IMR-90 (cell line): ENCODE results near the gene ANK2. TPM values are rescaled to one million over a fixed set of nuclear protein-coding genes. Genes with fewer than 3 reads are reported as not detected.
"Not testable (repeated sequence)": the region's sequence is repeated elsewhere in the genome, so short reads cannot be mapped to it uniquely, and the experiment has no call there.

Experiments used
- ATAC-seq: fragments of 200-7000 bp; cut with Tn5 transposase; 2 replicates; pipeline ENCODE4 v1.9.1; 2020; ENCODE audit warnings: low read depth, mild to moderate bottlenecking, moderate library complexity
- BruUV-seq: library from RNA; stranded (reverse); fragments of 400-500 nt; replicated peaks from 2 replicates; lab custom pipeline; 2021; lab: Mats Ljungman, UMichigan
- CTCF ChIA-PET: fragments of 300-600 bp; formaldehyde crosslinking; extraction: SDS; loops from one replicate; lab custom pipeline; 2021; ENCODE audit warnings: antibody characterized with exemption; lab: Yijun Ruan, JAX
- POLR2A ChIA-PET: fragments of 300-600 bp; sonication (Branson Sonifier 250); formaldehyde crosslinking; loops from one replicate; lab custom pipeline; 2022; ENCODE audit warnings: antibody characterized with exemption; ENCODE audit not compliant: unreplicated experiment; lab: Charles Lee
- DNase-seq: peaks from one replicate; pipeline ENCODE4 v3.0.0; 2013
- H2AFZ ChIP-seq: replicated peaks from 2 replicates; pipeline ENCODE3; 2013; ENCODE audit warnings: low read length, mild to moderate bottlenecking; ENCODE audit not compliant: poor library complexity
- H2AK5ac ChIP-seq: 2 replicates; pipeline ENCODE4 v1.6.1; 2013; ENCODE audit warnings: low read depth, low read length, inconsistent platforms
- H2AK9ac ChIP-seq: replicated peaks from 2 replicates; pipeline ENCODE3; 2013; ENCODE audit warnings: mild to moderate bottlenecking, low read depth, low read length, moderate library complexity; ENCODE audit not compliant: poor library complexity
- H2BK120ac ChIP-seq: 2 replicates; pipeline ENCODE4 v1.6.1; 2013; ENCODE audit warnings: low read depth, low read length, inconsistent platforms
- H2BK15ac ChIP-seq: 3 replicates; pipeline ENCODE4 v1.6.1; 2013; ENCODE audit warnings: low read depth, low read length, inconsistent platforms
- H2BK20ac ChIP-seq: 2 replicates; pipeline ENCODE4 v1.6.1; 2013; ENCODE audit warnings: low read depth, mild to moderate bottlenecking, inconsistent platforms, low read length, moderate library complexity
- H2BK5ac ChIP-seq: 2 replicates; pipeline ENCODE4 v1.6.1; 2013; ENCODE audit warnings: mild to moderate bottlenecking, low read depth, low read length, inconsistent platforms; ENCODE audit not compliant: poor library complexity, severe bottlenecking
- H3K14ac ChIP-seq: replicated peaks from 2 replicates; pipeline ENCODE4 v1.6.1; 2013; ENCODE audit warnings: low read depth, low read length, inconsistent platforms
- H3K18ac ChIP-seq: 2 replicates; pipeline ENCODE4 v1.6.1; 2013; ENCODE audit warnings: low read depth, low read length, control low read depth
- H3K23ac ChIP-seq: 2 replicates; pipeline ENCODE4 v1.6.1; 2013; ENCODE audit warnings: low read depth, low read length, inconsistent platforms
- H3K27ac ChIP-seq: 2 replicates; pipeline ENCODE4 v1.5.1; 2013; ENCODE audit warnings: mild to moderate bottlenecking, control low read depth, low read length; ENCODE audit not compliant: insufficient read depth
- H3K27me3 ChIP-seq: 2 replicates; pipeline ENCODE4 v1.6.1; 2013; ENCODE audit warnings: low read length; ENCODE audit not compliant: control insufficient read depth, insufficient read depth
- H3K36me3 ChIP-seq: 2 replicates; pipeline ENCODE4 v1.6.1; 2013; ENCODE audit warnings: low read length, mixed read lengths; ENCODE audit not compliant: control insufficient read depth, insufficient read depth
- H3K4ac ChIP-seq: 2 replicates; pipeline ENCODE4 v1.6.1; 2013; ENCODE audit warnings: low read depth, low read length, inconsistent platforms
- H3K4me1 ChIP-seq: 2 replicates; pipeline ENCODE4 v1.6.1; 2013; ENCODE audit warnings: low read length, mixed read lengths; ENCODE audit not compliant: control insufficient read depth, insufficient read depth
- H3K4me2 ChIP-seq: 2 replicates; pipeline ENCODE4 v1.6.1; 2013; ENCODE audit warnings: low read depth, mild to moderate bottlenecking, control low read depth, low read length, moderate library complexity
- H3K4me3 ChIP-seq: 2 replicates; pipeline ENCODE4 v1.5.1; 2013; ENCODE audit warnings: low read depth, mild to moderate bottlenecking, control low read depth, low read length, moderate library complexity; ENCODE audit not compliant: insufficient read depth
- H3K56ac ChIP-seq: 2 replicates; pipeline ENCODE4 v1.6.1; 2013; ENCODE audit warnings: low read length, inconsistent platforms; ENCODE audit not compliant: insufficient read depth; ENCODE audit errors: extremely low read depth
- H3K79me1 ChIP-seq, 2 experiments: 2 replicates each; pipeline ENCODE4 v1.6.1; 2013; ENCODE audit warnings: low read length in 2 of 2, inconsistent platforms in 1 of 2, low read depth in 1 of 2
- H3K9ac ChIP-seq: 2 replicates; pipeline ENCODE4 v1.6.1; 2013; ENCODE audit warnings: low read depth, low read length, control low read depth
- H3K9me1 ChIP-seq: 2 replicates; pipeline ENCODE4 v1.6.1; 2013; ENCODE audit warnings: low read length, inconsistent platforms; ENCODE audit not compliant: insufficient read depth
- H3K9me3 ChIP-seq: 2 replicates; pipeline ENCODE4 v1.6.1; 2013; ENCODE audit warnings: low read length; ENCODE audit not compliant: control insufficient read depth, insufficient read depth
- H4K20me1 ChIP-seq: 2 replicates; pipeline ENCODE4 v1.6.1; 2013; ENCODE audit warnings: low read length, inconsistent platforms; ENCODE audit not compliant: insufficient read depth
- H4K5ac ChIP-seq: 2 replicates; pipeline ENCODE4 v1.6.1; 2013; ENCODE audit warnings: mild to moderate bottlenecking, low read depth, low read length, control low read depth
- H4K8ac ChIP-seq, 2 experiments: 2 replicates each; pipeline ENCODE4 v1.6.1; 2013; ENCODE audit warnings: low read depth in 2 of 2, low read length in 2 of 2, control low read depth in 1 of 2, inconsistent platforms in 1 of 2
- H4K91ac ChIP-seq: 2 replicates; pipeline ENCODE4 v1.6.1; 2013; ENCODE audit warnings: low read depth, low read length, inconsistent platforms; ENCODE audit not compliant: insufficient read depth
- CHD1 ChIP-seq: IDR thresholded peaks from 2 replicates; pipeline ENCODE4 v1.6.1; 2012; ENCODE audit warnings: low read depth, low read length, improper control_type of control experiment
- MAFK ChIP-seq: IDR thresholded peaks from 2 replicates; pipeline ENCODE4 v1.6.1; 2012; ENCODE audit warnings: low read depth, low read length, improper control_type of control experiment
- RAD21 ChIP-seq: IDR thresholded peaks from 2 replicates; pipeline ENCODE4 v1.6.1; 2012; ENCODE audit warnings: low read length, improper control_type of control experiment
- RCOR1 ChIP-seq: IDR thresholded peaks from 2 replicates; pipeline ENCODE4 v1.6.1; 2012; ENCODE audit warnings: mild to moderate bottlenecking, low read length, improper control_type of control experiment; ENCODE audit not compliant: insufficient replicate concordance
- RFX5 ChIP-seq: IDR thresholded peaks from 2 replicates; pipeline ENCODE4 v1.8.0; 2012; ENCODE audit warnings: low read depth, mild to moderate bottlenecking, low read length, moderate library complexity
- SMC3 ChIP-seq: fragments of 150-350 bp; IDR thresholded peaks from 2 replicates; pipeline ENCODE4 v1.6.1; 2016; ENCODE audit warnings: low read depth, mild to moderate bottlenecking, antibody characterized with exemption, low read length, moderate library complexity
- USF2 ChIP-seq: fragments of 150-350 bp; IDR thresholded peaks from 2 replicates; pipeline ENCODE4 v1.6.1; 2017; ENCODE audit warnings: mild to moderate bottlenecking, antibody characterized with exemption, low read length, low read depth
- WGBS, 2 experiments: methylation state at CpG; one replicate each; pipeline versions ENCODE4 v1.1.5 to v1.1.7; 2013; ENCODE audit warnings: missing lambda C conversion rate in 2 of 2; ENCODE audit not compliant: insufficient read length in 1 of 2; ENCODE audit errors: extremely low coverage in 2 of 2; 5-methylcytosine and 5-hydroxymethylcytosine counted together
- dilution Hi-C: fragments of 300-500 bp; cut with HindIII; formaldehyde crosslinking; loops from one replicate; pipeline ENCODE4 v1.14.3; 2018; ENCODE audit warnings: low sequenced_read_pairs; ENCODE audit not compliant: unreplicated experiment
- in situ Hi-C: fragments of 300-500 bp; cut with MboI; formaldehyde crosslinking; loops from 3 replicates; pipeline ENCODE4 v1.14.3; 2019; ENCODE audit warnings: low sequenced_read_pairs, inconsistent platforms, mixed read lengths
- intact Hi-C: fragments of 100-400 bp; cut with micrococcal nuclease; formaldehyde crosslinking; loops from 2 replicates; pipeline ENCODE4 v1.10.0; 2022
- polyA plus RNA-seq, 3 experiments: library from polyadenylated mRNA; depleted of rRNA; stranded (reverse); fragments of >200 nt; gene quantifications; 2 replicates each; pipeline ENCODE4 v1.2.3, GENCODE V29; 2012; ENCODE audit warnings: low replicate concordance in 1 of 3
- total RNA-seq: library from RNA; depleted of rRNA; stranded (reverse); fragments of >200 nt; gene quantifications from 2 replicates; pipeline ENCODE4 v1.2.3, GENCODE V29; 2012

Gene ANK2
- total and polyA plus RNA-seq, 2 of the 4 experiments (the other 2 are of a cell fraction), result 0.82 to 6.6 TPM

DNA sequence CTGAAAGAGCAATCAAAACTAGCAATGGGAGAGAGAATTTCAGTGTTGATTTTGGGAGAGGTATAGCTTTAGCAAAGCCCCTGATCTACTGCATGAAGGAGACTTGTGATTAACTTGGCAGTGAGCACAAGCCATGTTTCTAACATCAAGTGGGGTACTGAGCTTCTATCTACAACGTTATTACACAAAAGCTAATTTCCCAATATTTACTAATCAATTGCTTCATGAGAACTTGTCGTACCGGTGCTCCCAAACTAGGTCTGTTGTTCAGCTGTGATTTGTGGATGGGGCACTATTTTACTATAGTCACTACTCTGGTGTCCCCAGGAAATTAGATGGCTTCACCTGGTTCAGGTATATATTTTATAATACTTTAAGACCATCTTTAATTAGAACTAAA is 16.2 kb downstream of the ANK2 start:
- no CpG with 5 or more reads among the region's 3 CpGs for WGBS, 2 experiments
- Histone ChIP-seq H3K9ac (no peak overlapping the region), H3K18ac (no peak overlapping the region), H3K79me1 (no peaks in the 10 kb centered on the region), H3K14ac (no peak overlapping the region), H4K91ac (no peak overlapping the region), H3K36me3 (no peaks in the 10 kb centered on the region), H2AK9ac (no peak overlapping the region), H2AK5ac (no peak overlapping the region), H2BK120ac (no peak overlapping the region), H3K56ac (no peak overlapping the region), H3K27ac (no peak overlapping the region), H3K27me3 (peaks cover 2% of the 10 kb centered on the region), H3K9me3 (no peaks in the 10 kb centered on the region), H3K9me1 (no peaks in the 10 kb centered on the region), H2BK5ac (no peak overlapping the region), H2BK15ac (no peak overlapping the region), H4K20me1 (no peaks in the 10 kb centered on the region), H3K4ac (no peak overlapping the region), H3K4me1 (no peaks in the 10 kb centered on the region), H3K4me2 (no peak overlapping the region), H2AFZ (no peak overlapping the region), H2BK20ac (no peak overlapping the region), H4K5ac (no peak overlapping the region), H3K23ac (no peak overlapping the region), H3K4me3 (no peak overlapping the region), H4K8ac (no peak overlapping the region)
- no peak for DNase-seq
- BruUV-seq, result no TSS peak
- in situ Hi-C loops (no loop called here), intact Hi-C loops (no loop called here), dilution Hi-C loops (no loop called here)
- POLR2A ChIA-PET, result no interaction called here
- CTCF ChIA-PET, result no interaction called here
- ATAC-seq, result no peak
- TF ChIP-seq RFX5 (no peak), MAFK (no peak), USF2 (no peak), RAD21 (no peak), RCOR1 (no peak), SMC3 (no peak), CHD1 (no peak)

DNA sequence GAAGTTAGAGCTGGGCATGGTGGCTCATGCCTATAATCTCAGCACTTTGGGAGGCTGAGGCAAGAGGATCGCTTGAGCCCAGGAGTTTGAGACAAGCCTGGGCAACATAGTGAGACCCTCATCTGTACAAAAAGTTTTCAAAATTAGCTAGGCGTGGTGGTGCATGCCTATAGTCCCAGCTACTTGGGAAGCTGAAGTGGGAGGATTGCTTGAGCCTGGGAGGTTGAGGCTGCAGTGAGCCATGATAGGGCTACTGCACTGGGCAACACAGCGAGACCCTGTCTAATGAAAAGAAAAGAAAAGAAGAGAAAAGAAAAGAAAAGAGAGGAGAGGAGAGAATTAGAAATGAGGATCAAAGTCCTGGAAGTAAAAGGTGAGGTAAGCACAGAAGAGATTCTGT is 19.3 kb downstream of the ANK2 start:
- H2AK9ac ChIP-seq, H4K8ac ChIP-seq, dilution Hi-C loops, H3K56ac ChIP-seq, intact Hi-C loops, H3K27ac ChIP-seq, H3K79me1 ChIP-seq, H3K9me1 ChIP-seq, H4K91ac ChIP-seq, POLR2A ChIA-PET, H3K4me2 ChIP-seq, H3K23ac ChIP-seq, H3K14ac ChIP-seq, in situ Hi-C loops, H4K20me1 ChIP-seq, H3K18ac ChIP-seq, H2AK5ac ChIP-seq, DNase-seq, H3K36me3 ChIP-seq, H2BK15ac ChIP-seq, H3K4me3 ChIP-seq, H3K9ac ChIP-seq, H2AFZ ChIP-seq, CTCF ChIA-PET, H3K27me3 ChIP-seq, ATAC-seq, H2BK5ac ChIP-seq, H3K9me3 ChIP-seq, H3K4me1 ChIP-seq, H4K5ac ChIP-seq, H2BK20ac ChIP-seq, BruUV-seq, H3K4ac ChIP-seq, H2BK120ac ChIP-seq: not testable (repeated sequence)
- 50% methylated on average over 1 of the region's 3 CpGs; no CpG with 5 or more reads in 1 of the 2 experiments for WGBS, 2 experiments
